HG03159 (cell line): ENCODE data around the gene AMIGO1.

Experiments
- ATAC-seq: cut with Tn5 transposase; IDR thresholded peaks from one replicate; pipeline ENCODE4 v1.9.1; 2021; ENCODE audit warnings: mild to moderate bottlenecking, moderate library complexity; ENCODE audit not compliant: unreplicated experiment

Gene AMIGO1, protein sequence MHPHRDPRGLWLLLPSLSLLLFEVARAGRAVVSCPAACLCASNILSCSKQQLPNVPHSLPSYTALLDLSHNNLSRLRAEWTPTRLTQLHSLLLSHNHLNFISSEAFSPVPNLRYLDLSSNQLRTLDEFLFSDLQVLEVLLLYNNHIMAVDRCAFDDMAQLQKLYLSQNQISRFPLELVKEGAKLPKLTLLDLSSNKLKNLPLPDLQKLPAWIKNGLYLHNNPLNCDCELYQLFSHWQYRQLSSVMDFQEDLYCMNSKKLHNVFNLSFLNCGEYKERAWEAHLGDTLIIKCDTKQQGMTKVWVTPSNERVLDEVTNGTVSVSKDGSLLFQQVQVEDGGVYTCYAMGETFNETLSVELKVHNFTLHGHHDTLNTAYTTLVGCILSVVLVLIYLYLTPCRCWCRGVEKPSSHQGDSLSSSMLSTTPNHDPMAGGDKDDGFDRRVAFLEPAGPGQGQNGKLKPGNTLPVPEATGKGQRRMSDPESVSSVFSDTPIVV

DNA sequence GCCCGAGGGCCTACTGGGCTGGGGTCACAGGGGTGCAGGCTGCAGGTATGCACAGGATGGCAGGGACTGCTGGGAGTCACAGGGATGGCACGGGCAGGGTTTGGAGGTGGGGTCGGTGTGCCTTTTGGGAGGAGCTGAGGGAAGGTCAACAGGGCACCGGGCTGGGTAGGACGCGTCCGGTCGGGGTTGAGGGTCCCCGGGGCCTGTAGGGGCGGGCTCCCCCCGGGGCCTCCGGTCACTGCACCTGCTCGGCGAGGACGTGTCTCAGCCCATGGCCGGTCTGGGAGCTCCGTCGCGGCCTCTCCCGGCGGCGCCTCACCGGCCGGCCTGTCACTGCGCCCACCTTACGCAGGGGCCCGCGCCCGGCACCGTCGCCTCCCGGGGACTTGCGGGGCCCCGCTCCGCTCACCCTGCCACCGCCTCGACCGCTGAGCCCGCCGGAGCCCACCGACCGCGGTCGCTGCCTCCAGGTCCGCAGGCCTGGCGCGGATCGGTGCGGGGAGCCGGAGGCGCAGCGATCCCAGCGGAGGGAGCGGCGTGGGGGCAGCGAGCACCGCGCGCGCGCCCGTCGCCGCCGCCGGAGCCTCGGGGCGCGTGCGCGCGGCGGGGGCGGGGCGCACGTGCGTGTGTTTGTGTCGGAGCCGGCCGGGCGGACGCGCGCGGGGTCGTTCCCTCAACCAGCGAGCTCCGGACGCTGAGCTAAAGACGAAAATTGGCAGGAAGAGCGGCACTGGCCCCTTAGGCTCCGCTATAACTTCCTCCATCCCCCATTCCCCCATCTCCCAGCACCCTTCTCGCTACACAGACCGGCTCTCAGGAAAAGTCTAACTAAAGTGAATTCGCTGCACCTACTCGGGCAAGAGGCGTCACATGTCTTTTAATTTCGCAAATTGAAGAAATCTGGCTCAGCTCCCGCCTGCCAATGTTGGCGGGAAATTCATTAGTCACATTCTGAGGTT is at the start of gene AMIGO1:
Gene AMIGO1 (minus strand): TSS at position 552 of the 959 bp plus-strand sequence. CDS start 815 bp downstream, outside the sequence.
- peak; percentile 69 for ATAC-seq

DNA sequence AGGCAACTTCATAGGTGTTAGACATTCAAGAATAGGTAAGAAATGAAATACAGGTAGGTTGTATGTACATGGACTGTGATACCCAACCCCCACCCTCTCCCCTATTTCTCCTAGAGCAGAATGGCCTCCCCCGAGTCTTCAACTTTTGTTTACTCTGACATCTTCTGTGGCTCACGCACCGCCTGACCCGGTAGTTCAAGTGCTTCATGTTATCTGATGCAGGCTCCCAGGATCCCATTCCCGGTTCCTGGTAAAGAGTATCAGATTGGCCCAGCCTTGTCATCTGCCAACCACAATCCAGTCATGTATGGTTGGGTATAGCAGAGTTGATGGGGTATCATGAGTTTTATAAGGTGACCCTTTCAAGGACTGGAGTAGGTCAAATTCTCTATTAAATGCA is 48.0 kb upstream of the AMIGO1 start:
- ATAC-seq = no peak

DNA sequence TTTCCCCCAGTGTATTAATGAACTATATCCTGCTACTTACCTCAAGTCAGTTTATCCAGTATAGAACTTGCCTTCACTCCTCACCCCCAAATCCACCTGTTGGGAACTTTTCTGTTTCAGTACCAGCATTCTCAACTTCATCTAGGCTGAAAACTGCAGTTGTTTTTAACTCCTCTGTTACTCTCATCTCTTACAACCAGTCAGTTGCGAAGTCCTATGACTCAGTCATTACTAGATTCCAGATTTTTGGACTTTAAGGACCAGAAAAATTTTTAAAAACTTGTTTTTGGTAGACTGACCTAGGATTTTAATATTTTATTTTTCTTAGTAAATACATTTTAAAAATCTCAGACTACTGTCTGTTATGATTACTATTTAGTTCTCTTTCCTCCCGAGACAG is 47.0 kb upstream of the AMIGO1 start:
- ATAC-seq = no peak

DNA sequence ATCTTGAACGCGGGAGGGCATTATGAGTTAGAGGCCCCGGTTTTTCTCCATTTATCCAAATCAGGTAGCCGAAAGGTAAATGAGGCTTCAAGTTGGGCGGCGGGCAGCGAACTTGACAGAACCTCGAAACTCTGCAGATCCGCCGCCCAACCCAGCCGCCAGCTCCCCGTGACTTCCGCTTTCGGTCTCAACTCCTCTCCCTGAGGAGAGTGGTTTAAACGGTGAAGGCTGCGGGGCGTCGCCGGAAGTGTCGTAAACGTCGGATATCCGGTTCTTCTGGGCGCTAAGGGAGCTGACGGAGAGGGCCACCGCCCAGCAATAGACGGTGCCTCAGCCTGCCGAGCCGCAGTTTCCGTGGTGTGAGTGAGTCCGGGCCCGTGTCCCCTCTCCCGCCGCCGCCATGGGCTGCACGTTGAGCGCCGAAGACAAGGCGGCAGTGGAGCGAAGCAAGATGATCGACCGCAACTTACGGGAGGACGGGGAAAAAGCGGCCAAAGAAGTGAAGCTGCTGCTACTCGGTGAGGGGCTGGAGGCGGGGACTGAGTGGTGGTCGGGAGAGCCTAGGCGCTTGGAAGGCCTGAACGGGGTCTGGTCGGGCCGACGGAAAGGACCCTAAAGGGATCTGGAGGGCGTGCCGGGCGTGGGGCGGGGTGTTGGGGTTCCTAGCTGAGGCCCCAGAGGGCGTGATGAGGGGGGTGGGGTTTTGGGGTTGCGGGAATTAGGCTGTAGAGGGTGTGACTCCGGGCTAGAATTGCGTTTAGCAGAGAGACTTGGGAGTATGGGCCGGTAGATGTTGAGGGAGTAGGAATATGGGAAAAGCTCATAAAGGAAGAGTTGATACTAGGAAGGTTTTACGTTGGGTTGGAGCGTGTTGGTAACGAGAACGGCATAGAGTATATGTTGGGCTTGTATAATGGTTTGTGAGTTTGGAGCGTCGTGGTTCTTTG is 39.1 kb upstream of the AMIGO1 start, which contains the start of gene GNAI3:
Gene GNAI3 (plus strand): TSS at position 295 of the 947 bp plus-strand sequence. CDS start 106 bp downstream, at position 401.
- peak; percentile 90 for ATAC-seq

DNA sequence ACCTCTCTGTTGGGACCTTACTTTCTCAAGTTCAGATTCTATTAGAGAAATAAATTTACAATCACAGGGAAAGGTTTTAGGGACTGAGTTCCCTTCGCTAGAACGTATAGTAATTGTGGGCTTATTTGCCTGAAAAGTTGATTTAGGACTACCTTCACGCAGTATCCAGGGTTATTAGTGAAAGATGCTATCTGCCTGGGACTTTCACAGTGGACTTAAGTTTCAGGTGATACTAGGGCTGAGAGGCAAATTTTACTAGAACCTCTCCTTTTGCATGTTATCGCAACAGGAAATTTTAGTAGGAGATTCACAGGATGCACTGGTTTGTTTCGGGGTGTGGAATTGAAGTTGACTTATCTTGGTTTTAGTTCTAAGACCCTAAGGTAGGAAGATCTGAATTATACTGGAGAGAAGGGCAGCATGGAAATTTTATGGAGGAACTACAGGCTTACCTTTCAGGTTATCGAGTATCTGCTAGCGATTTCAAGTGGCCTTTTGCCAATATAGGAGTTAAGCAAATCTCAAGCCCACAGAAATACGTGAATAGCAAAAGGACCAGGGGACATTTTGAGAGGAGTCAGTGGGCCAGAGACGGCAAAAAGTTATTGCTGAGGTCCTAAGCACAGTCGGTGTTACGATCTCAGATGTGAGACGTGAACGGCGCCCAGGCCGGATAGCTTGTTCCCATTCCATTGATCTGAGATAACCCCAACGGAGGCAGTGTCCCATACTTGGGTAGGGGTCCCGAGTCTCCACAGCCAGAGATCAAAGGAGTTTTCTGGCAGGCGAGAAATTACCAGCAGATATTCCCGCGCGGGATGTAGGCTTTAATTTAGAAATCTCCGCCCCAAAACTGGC is 38.2 kb upstream of the AMIGO1 start:
- peak; percentile 2 for ATAC-seq

DNA sequence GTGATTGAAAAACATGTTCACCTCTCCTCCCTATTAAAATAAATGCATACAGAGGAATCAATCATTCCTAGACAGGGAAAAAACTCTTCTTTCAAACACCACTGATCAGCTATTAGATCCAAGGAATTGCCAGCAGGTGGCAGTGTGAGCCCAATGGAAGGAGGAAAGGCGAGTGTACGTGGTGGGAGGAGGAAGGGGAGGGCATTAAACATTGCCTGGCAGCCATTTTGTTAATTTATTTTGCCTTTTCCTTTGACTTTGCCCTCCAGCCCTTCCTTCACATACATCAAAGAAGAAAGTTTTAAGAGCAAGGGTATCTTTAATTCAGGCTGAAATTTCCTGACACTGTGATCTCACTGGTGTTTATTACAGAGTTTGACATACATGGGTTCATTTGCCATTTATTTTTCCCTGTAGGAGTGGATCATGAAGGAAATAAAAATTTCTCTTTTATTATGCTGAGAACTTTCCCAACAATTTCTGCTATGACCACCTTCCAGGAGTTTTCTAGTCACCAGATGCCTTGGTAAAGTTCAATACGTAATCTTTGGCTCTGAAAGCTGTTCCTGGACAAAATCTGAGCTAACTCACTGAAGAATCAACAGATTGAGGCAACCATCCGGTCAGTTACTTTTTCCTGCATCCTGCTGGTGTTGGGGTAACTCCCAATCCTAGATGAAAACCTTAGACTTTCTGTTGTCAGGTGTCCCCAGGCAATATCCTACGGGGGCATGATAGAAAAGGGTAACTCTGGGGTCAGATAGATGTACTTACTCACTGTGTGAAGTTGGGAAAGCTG is 37.0 kb upstream of the AMIGO1 start:
- ATAC-seq = peak; percentile 36

DNA sequence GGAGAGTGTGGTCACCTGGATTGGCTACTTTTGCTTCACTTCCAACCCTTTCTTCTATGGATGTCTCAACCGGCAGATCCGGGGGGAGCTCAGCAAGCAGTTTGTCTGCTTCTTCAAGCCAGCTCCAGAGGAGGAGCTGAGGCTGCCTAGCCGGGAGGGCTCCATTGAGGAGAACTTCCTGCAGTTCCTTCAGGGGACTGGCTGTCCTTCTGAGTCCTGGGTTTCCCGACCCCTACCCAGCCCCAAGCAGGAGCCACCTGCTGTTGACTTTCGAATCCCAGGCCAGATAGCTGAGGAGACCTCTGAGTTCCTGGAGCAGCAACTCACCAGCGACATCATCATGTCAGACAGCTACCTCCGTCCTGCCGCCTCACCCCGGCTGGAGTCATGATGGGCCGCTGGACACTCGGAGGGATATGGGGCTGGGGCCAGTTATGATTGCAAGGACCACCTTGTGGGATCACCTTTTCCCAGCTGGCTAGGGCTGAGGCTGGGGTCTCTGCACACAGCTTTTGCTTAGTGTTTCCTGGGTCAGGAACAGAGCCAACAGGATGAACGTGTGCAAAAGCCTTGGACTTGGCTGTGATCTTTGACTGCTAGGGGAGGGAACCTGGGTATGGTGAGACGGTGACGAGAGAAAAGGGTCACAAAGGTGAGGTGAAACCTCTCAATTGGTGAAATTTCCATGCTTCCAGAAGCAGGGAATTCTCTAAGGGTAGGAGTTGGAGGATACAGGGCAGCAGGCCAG is 34.6 kb upstream of the AMIGO1 start:
- no peak for ATAC-seq

DNA sequence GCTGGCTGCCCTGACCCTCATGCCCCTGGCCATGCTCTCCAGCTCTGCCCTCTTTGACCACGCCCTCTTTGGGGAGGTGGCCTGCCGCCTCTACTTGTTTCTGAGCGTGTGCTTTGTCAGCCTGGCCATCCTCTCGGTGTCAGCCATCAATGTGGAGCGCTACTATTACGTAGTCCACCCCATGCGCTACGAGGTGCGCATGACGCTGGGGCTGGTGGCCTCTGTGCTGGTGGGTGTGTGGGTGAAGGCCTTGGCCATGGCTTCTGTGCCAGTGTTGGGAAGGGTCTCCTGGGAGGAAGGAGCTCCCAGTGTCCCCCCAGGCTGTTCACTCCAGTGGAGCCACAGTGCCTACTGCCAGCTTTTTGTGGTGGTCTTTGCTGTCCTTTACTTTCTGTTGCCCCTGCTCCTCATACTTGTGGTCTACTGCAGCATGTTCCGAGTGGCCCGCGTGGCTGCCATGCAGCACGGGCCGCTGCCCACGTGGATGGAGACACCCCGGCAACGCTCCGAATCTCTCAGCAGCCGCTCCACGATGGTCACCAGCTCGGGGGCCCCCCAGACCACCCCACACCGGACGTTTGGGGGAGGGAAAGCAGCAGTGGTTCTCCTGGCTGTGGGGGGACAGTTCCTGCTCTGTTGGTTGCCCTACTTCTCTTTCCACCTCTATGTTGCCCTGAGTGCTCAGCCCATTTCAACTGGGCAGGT is 33.9 kb upstream of the AMIGO1 start:
- no peak for ATAC-seq

DNA sequence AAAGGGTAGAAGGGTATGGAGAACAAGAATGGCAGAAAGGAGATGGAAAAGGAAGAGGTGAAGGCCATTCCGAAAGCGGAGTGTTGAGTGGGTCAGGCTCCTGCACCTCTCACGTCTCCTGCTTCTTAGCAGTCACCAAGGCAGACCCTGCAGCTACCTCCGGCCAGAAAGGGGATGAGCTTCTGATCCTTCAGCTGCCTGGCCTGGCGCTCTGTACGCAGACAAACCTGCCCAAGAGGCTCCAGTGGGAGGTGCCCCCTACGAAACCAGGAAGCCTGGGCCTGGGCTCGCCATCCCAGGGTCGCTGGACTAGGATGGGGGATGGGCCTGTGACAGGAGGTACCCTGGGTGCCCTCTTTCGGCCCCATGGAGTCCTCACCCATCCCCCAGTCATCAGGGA is 33.1 kb upstream of the AMIGO1 start:
- no peak for ATAC-seq

DNA sequence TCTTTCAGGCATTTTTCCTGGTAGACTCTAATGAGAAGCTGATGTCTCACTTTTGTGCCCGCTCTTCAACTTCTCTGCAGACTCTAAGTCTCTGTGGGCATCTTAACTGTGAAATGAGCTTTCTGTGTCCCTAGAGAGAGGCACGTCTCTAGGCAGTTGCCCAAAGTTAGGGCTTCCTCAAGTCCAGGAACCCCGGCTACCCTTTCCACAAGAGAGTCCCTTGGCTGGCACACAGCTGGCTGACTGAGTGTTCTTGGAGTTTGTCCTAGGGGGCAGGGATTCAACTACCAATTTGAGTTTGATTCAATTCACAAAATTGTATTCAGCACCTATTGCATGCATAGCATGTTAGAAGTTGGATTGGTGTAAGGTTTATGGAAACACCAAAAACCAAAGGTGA is 31.6 kb upstream of the AMIGO1 start:
- ATAC-seq = no peak

DNA sequence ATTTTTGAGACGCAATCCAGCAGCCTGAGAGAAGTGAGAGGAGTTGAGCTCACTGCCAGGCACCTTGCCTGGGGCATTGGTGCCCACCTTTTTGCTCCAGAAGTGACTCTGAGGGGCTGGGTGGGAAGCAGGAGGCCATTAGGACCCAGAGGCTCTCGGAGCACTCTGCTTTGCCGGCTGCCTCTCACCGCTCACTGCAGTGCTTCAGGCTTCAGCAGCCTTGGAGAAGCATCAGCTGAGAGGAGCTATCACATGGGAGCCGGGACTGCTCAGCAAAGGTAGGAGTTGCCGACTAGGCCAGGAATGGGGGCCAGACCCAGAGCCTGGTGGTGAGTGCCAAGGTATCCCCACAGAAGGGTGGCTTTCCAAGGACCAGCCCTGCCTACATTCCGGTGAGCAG is 30.1 kb upstream of the AMIGO1 start, which contains the start of gene GPR61:
Gene GPR61 (plus strand): TSS at position 197 of the 400 bp plus-strand sequence. CDS start 3,151 bp downstream, outside the sequence.
- ATAC-seq = no peak

DNA sequence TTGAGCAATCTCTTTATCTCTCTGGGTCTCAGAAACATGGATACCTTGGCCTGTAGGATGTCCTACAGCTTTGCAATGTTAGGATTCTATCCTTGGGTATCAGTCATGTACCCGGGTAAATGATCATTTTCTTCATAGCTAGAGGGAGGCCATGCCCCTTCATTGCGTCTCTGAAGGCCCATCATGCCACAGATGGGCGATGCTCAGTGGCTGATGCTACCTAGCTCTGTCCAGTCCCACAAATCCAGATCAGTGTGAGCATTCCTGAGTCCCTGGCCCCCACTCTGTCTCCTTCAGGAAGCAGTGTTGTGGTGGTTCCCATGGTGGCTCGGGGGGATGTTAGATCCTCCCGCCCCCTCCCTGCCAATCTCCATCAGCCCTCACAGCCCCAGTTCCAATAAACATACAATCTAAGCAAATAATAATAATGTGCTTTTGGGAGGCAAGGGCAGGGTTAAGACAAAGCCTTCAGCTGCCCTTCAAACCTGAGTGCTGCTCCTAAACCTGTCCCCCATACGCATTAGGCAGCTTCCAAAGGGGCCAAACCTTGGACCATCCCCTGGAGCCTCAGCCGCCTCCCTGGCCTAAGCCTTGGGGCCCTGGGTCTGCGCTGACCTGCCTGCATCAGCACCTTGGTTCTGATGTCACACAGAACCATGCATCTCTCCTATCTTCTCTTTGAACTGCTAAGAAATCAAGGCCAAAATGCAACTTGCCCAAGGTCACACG is 29.5 kb upstream of the AMIGO1 start:
- ATAC-seq = no peak

DNA sequence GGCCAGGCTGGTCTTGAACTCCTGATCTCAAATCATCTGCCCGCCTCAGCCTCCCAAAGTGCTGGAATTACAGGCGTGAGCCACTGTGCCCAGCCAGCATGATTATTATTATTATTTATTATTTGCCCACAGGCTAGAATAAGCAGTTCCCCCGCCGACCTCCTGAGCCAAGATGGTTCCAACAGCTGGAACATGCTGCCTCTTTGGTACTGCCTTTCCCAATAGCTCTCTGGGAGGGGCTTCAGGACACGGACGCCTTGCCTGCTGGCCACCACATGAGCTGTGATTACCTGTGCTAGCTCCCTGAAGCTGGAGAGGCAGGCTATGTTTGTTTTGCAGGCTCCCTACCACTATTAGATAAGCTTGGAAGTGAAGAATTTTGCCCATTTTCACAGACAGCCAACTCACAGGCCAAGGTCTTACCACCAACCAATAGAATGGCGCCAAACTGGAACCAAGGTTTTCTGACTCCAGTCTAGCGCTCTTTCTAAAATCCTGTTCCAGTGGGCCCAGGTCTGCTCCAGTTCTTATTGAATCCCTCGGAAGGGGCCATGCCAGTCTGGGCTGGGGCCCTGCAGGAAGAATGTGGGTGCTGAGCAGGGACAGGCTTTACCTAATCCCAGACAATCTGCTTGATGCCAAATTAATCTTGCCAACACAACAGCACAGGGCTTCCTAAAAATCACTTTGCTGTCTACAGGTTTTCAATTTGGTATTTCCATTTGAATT is 28.1 kb upstream of the AMIGO1 start:
- ATAC-seq = no peak

DNA sequence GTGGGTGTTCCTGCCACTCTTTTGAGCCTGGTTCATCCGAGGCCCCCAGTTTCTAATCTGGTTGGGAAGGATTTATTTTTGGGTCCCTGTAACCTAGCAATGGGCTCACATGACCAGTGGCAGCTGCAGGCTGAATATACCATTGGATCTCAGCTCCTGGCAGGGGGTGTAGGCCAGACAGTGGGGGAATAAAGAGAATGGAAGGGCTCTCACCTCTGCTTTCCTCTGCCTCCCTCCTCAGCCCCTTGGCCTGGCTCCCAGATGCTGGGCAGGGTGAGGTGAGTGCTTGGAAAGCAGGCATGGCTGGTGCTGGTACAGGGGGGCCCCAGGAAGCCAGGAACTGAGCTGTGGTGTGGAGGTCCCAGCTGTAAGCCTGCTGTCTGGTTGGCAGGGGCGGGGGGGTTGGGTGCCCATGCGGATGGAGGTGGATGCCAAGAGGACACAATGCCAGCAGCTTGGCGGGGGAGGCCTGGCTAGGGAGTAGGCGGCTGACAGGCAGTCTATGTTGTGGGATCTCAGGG is 26.5 kb upstream of the AMIGO1 start:
- no peak for ATAC-seq

DNA sequence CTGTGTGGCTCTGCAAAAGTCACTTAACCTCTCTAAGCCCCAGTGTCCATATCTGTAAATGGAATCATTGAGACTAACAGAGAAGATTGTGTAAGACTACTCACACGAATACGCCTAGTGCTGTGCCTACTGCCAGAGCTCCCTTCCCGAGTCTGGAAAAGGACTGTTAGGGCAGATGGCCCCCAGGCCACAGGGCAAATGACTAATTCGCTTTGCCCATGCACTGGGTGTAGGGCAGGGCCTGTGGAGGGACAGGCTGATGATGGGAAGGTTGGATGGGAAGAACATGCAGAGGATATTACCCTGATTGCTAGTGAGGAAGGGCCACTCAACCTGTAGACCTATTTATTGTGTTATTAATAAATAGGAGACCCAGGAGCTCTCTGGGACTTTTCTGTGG is 26.0 kb upstream of the AMIGO1 start:
- no peak for ATAC-seq
